Measurements from ENCODE around the gene XPNPEP1.

- TF ChIP-seq CTCF (conservative IDR thresholded peaks at IDR 0.05; ENCODE audit: low read depth, low read length), result no peak
- no peak for TF ChIP-seq EZH2 (IDR thresholded peaks at IDR 0.05; ENCODE audit: borderline replicate concordance, low read depth, low read length, poor library complexity, severe bottlenecking)
These were observed 56.2 kb downstream of the XPNPEP1 start for GRCh38 chr10:109866995-109867635.
